Measurements from ENCODE around the gene FBRSL1.

FBRSL1 gene

GRCh38 chr12:132451172-132451835 lies 38.6 kb upstream of the FBRSL1 start:
- no peak for DNase-seq (ENCODE audit: low read depth in 1 of 2, low spot score in 1 of 2)
- TF ChIP-seq REST (IDR thresholded peaks at IDR 0.05; ENCODE audit: insufficient replicate concordance, low read depth) (no peak), SPI1 (IDR thresholded peaks at IDR 0.05; ENCODE audit: borderline replicate concordance, low read depth) (no peak), POLR2AphosphoS5 (IDR thresholded peaks at IDR 0.05; ENCODE audit: low read depth) (no peak), GABPA (IDR thresholded peaks at IDR 0.05; ENCODE audit: low read depth) (no peak), CTCF (IDR thresholded peaks at IDR 0.05; ENCODE audit: insufficient read depth, low read length) (no peak)
- peaks cover 18% of the 10 kb centered on the region for H3K27me3 ChIP-seq (ENCODE audit: insufficient read depth, poor library complexity, severe bottlenecking)
- no peak overlapping the region for H3K27ac ChIP-seq (replicated peaks)
- no peak overlapping the region for H3K4me3 ChIP-seq (replicated peaks; ENCODE audit: insufficient read depth, low read length)

- TF ChIP-seq CTCF (IDR thresholded peaks at IDR 0.05; ENCODE audit: insufficient read depth, low read length), result no peak
- TF ChIP-seq GABPA (IDR thresholded peaks at IDR 0.05; ENCODE audit: low read depth), result no peak
- TF ChIP-seq POLR2AphosphoS5 (IDR thresholded peaks at IDR 0.05; ENCODE audit: low read depth), result no peak
- no peak for TF ChIP-seq REST (IDR thresholded peaks at IDR 0.05; ENCODE audit: insufficient replicate concordance, low read depth)
- TF ChIP-seq SPI1 (IDR thresholded peaks at IDR 0.05; ENCODE audit: borderline replicate concordance, low read depth), result no peak
- peaks cover 18% of the 10 kb centered on the region for H3K27me3 ChIP-seq (ENCODE audit: insufficient read depth, poor library complexity, severe bottlenecking)
- no peak overlapping the region for H3K27ac ChIP-seq (replicated peaks)
- no peak overlapping the region for H3K4me3 ChIP-seq (replicated peaks; ENCODE audit: insufficient read depth, low read length)
- DNase-seq (ENCODE audit: low read depth in 1 of 2, low spot score in 1 of 2), result no peak
These were observed 38.1 kb upstream of the FBRSL1 start for GRCh38 chr12:132451836-132452195.

- Histone ChIP-seq H3K4me3 (replicated peaks; ENCODE audit: insufficient read depth, low read length) (no peak overlapping the region), H3K27me3 (ENCODE audit: insufficient read depth, poor library complexity, severe bottlenecking) (peaks cover 21% of the 10 kb centered on the region), H3K27ac (replicated peaks) (no peak overlapping the region)
- TF ChIP-seq POLR2AphosphoS5 (IDR thresholded peaks at IDR 0.05; ENCODE audit: low read depth) (no peak), SPI1 (IDR thresholded peaks at IDR 0.05; ENCODE audit: borderline replicate concordance, low read depth) (no peak), CTCF (IDR thresholded peaks at IDR 0.05; ENCODE audit: insufficient read depth, low read length) (no peak), GABPA (IDR thresholded peaks at IDR 0.05; ENCODE audit: low read depth) (no peak), REST (IDR thresholded peaks at IDR 0.05; ENCODE audit: insufficient replicate concordance, low read depth) (no peak)
- no peak for DNase-seq (ENCODE audit: low read depth in 1 of 2, low spot score in 1 of 2)
These were observed 37.2 kb upstream of the FBRSL1 start for GRCh38 chr12:132452596-132453350.

Data from HL-60 (cell line).